SK-N-SH (cell line): ENCODE results near the gene APOO. TPM values are rescaled to one million over a fixed set of nuclear protein-coding genes. Genes with fewer than 3 reads are reported as not detected.

Experiments
- CTCF ChIA-PET: fragments of 300-600, 350-600 bp; formaldehyde crosslinking; extraction: SDS; loops from one replicate; lab custom pipeline; 2021; lab: Yijun Ruan, JAX
- POLR2A ChIA-PET: fragments of 350-600 bp; sonication (Branson Sonifier 250); formaldehyde crosslinking; extraction: SDS; loops from one replicate; lab custom pipeline; 2020; ENCODE audit warnings: antibody characterized with exemption, inconsistent platforms; lab: Yijun Ruan, JAX
- DNase-seq: peaks from one replicate; pipeline ENCODE4 v3.0.0; 2012
- H2AFZ ChIP-seq: fragments of 200-600 bp; sonication (generic); 2 replicates; pipeline ENCODE4 v1.8.1; 2016; ENCODE audit warnings: antibody characterized with exemption, mild to moderate bottlenecking, low read depth
- H3F3A ChIP-seq: fragments of 200-600 bp; sonication (generic); replicated peaks from 2 replicates; pipeline ENCODE3; 2016; ENCODE audit warnings: antibody characterized with exemption, mild to moderate bottlenecking; ENCODE audit not compliant: insufficient read depth
- H3K27ac ChIP-seq, 2 experiments: fragments of 200-500 bp in 1 of 2; fragments of 200-600 bp in 1 of 2; sonication (Bioruptor generic) in 1 of 2; sonication (generic), shearing (Covaris generic) in 1 of 2; 2 replicates each; pipeline versions ENCODE4 v1.5.1 to v1.6.1; 2014 to 2016; ENCODE audit warnings: low read depth in 2 of 2, inconsistent platforms in 1 of 2, low read length in 1 of 2, mild to moderate bottlenecking in 1 of 2, mixed read lengths in 1 of 2
- H3K27me3 ChIP-seq: fragments of 200-600 bp; sonication (generic), shearing (Covaris generic); 2 replicates; pipeline ENCODE4 v1.6.1; 2016; ENCODE audit warnings: mixed run types; ENCODE audit not compliant: insufficient read depth
- H3K36me3 ChIP-seq, 2 experiments: fragments of 200-500 bp in 1 of 2; fragments of 200-600 bp in 1 of 2; sonication (Bioruptor generic) in 1 of 2; sonication (generic) in 1 of 2; replicated peaks in 1 of 2; 2 replicates each; pipeline versions ENCODE3 to v1.5.1; 2014 to 2016; ENCODE audit warnings: low read length in 1 of 2, mild to moderate bottlenecking in 1 of 2; ENCODE audit not compliant: insufficient read depth in 2 of 2, control insufficient read depth in 1 of 2
- H3K4me1 ChIP-seq, 2 experiments: fragments of 200-500 bp in 1 of 2; fragments of 200-600 bp in 1 of 2; sonication (Bioruptor generic) in 1 of 2; sonication (generic), shearing (Covaris generic) in 1 of 2; 2 replicates each; pipeline versions ENCODE4 v1.5.1 to v1.6.1; 2014 to 2016; ENCODE audit warnings: low read depth in 1 of 2, low read length in 1 of 2, mixed run types in 1 of 2; ENCODE audit not compliant: insufficient read depth in 2 of 2, control insufficient read depth in 1 of 2
- H3K4me2 ChIP-seq: fragments of 200-600 bp; sonication (generic), shearing (Covaris generic); 2 replicates; pipeline ENCODE4 v1.6.1; 2017; ENCODE audit warnings: mixed run types
- H3K4me3 ChIP-seq, 2 experiments: fragments of 200-500 bp in 1 of 2; fragments of 200-600 bp in 1 of 2; sonication (Bioruptor generic) in 1 of 2; sonication (generic), shearing (Covaris generic) in 1 of 2; 2 replicates each; pipeline versions ENCODE4 v1.5.1 to v1.8.1; 2014 to 2016; ENCODE audit warnings: low read depth in 2 of 2, inconsistent platforms in 1 of 2, low read length in 1 of 2, mild to moderate bottlenecking in 1 of 2, mixed read lengths in 1 of 2, moderate library complexity in 1 of 2
- H3K79me2 ChIP-seq: fragments of 200-600 bp; sonication (generic); 2 replicates; pipeline ENCODE4 v1.8.1; 2017; ENCODE audit warnings: mild to moderate bottlenecking; ENCODE audit not compliant: insufficient read depth
- H3K9ac ChIP-seq: fragments of 200-600 bp; sonication (generic); 2 replicates; pipeline ENCODE4 v1.6.1; 2017; ENCODE audit warnings: mixed run types
- H3K9me2 ChIP-seq: fragments of 200-600 bp; sonication (generic); 2 replicates; pipeline ENCODE4 v1.6.1; 2017; ENCODE audit warnings: mixed run types
- H3K9me3 ChIP-seq: fragments of 200-600 bp; sonication (generic); 2 replicates; pipeline ENCODE4 v1.6.1; 2017; ENCODE audit warnings: mixed run types, mild to moderate bottlenecking, moderate library complexity
- H4K20me1 ChIP-seq: fragments of 200-600 bp; sonication (generic); 2 replicates; pipeline ENCODE4 v1.6.1; 2017; ENCODE audit warnings: mild to moderate bottlenecking, mixed run types; ENCODE audit not compliant: insufficient read depth
- CHD2 ChIP-seq: fragments of 150-350 bp; IDR thresholded peaks from 2 replicates; pipeline ENCODE4 v1.6.1; 2018; ENCODE audit warnings: low read length; ENCODE audit not compliant: partially characterized antibody
- ELF1 ChIP-seq: IDR thresholded peaks from 2 replicates; pipeline ENCODE4 v1.4.0; 2012
- EP300 ChIP-seq, 2 experiments: IDR thresholded peaks; 2 replicates each; pipeline versions ENCODE4 v1.4.0 to v1.6.1; 2012; ENCODE audit warnings: borderline replicate concordance in 1 of 2, low read depth in 1 of 2, low read length in 1 of 2
- FOXJ3 ChIP-seq: sonication (generic); formaldehyde crosslinking; IDR thresholded peaks from 2 replicates; pipeline ENCODE4 v1.5.1; 2020; ENCODE audit warnings: mild to moderate bottlenecking, missing genetic modification reagents
- GABPA ChIP-seq: IDR thresholded peaks from 2 replicates; pipeline ENCODE4 v1.4.0; 2012; ENCODE audit warnings: low read depth, mild to moderate bottlenecking
- GATA2 ChIP-seq: sonication (generic); formaldehyde crosslinking; IDR thresholded peaks from 2 replicates; pipeline ENCODE4 v1.5.0; 2020; ENCODE audit warnings: mild to moderate bottlenecking, missing genetic modification reagents
- JUND ChIP-seq: IDR thresholded peaks from 2 replicates; pipeline ENCODE4 v1.4.0; 2012
- MAX ChIP-seq: IDR thresholded peaks from 2 replicates; pipeline ENCODE4 v1.4.0; 2012; ENCODE audit warnings: low read depth
- MEF2A ChIP-seq: IDR thresholded peaks from 2 replicates; pipeline ENCODE4 v1.4.0; 2012; ENCODE audit warnings: low read depth, borderline replicate concordance
- MXI1 ChIP-seq: IDR thresholded peaks from 2 replicates; pipeline ENCODE4 v1.6.1; 2012; ENCODE audit warnings: mild to moderate bottlenecking, low read depth, low read length, improper control_type of control experiment
- NFIC ChIP-seq: IDR thresholded peaks from 2 replicates; pipeline ENCODE4 v1.4.0; 2012; ENCODE audit warnings: borderline replicate concordance
- RAD21 ChIP-seq: IDR thresholded peaks from 2 replicates; pipeline ENCODE4 v1.6.1; 2012; ENCODE audit warnings: mild to moderate bottlenecking, low read length
- REST ChIP-seq: IDR thresholded peaks from 2 replicates; pipeline ENCODE4 v1.6.1; 2012; ENCODE audit warnings: mild to moderate bottlenecking, low read depth, low read length, moderate library complexity
- RXRA ChIP-seq: IDR thresholded peaks from 2 replicates; pipeline ENCODE4 v1.4.0; 2012; ENCODE audit warnings: low read depth, mild to moderate bottlenecking, borderline replicate concordance
- SIN3A ChIP-seq: IDR thresholded peaks from 2 replicates; pipeline ENCODE4 v1.6.1; 2012; ENCODE audit warnings: low read depth, mild to moderate bottlenecking, low read length, moderate library complexity, borderline replicate concordance
- TAF1 ChIP-seq: IDR thresholded peaks from 2 replicates; pipeline ENCODE4 v1.6.1; 2012; ENCODE audit warnings: low read depth, mild to moderate bottlenecking, low read length, moderate library complexity, borderline replicate concordance
- YY1 ChIP-seq: IDR thresholded peaks from 2 replicates; pipeline ENCODE4 v1.4.0; 2012; ENCODE audit warnings: low read depth, mild to moderate bottlenecking
- WGBS: methylation state at CpG from one replicate; pipeline ENCODE4 v1.1.6; 2017; ENCODE audit warnings: low lambda C conversion rate; 5-methylcytosine and 5-hydroxymethylcytosine counted together
- polyA plus RNA-seq, 3 experiments: library from polyadenylated mRNA; depleted of rRNA; stranded (reverse); fragments of >200 nt; gene quantifications; 2 replicates each; pipeline ENCODE4 v1.2.3, GENCODE V29; 2012
- TF ChIP-seq, protein P1 (sequence below): IDR thresholded peaks from 2 replicates; pipeline ENCODE4; 2012
- TF ChIP-seq, protein P2 (sequence below): fragments of 150-350 bp; IDR thresholded peaks from 2 replicates; pipeline ENCODE4 v1.6.1; 2016; ENCODE audit warnings: mild to moderate bottlenecking, low read depth, low read length
- TF ChIP-seq, protein P3 (sequence below): fragments of 200-600 bp; sonication (generic); IDR thresholded peaks from 2 replicates; pipeline ENCODE4 v1.6.1; 2017; ENCODE audit warnings: antibody characterized with exemption, mild to moderate bottlenecking, moderate library complexity

The APOO gene
- polyA plus RNA-seq, 1 of the 3 experiments (the other 2 are of a cell fraction) = 22.0 TPM

DNA sequence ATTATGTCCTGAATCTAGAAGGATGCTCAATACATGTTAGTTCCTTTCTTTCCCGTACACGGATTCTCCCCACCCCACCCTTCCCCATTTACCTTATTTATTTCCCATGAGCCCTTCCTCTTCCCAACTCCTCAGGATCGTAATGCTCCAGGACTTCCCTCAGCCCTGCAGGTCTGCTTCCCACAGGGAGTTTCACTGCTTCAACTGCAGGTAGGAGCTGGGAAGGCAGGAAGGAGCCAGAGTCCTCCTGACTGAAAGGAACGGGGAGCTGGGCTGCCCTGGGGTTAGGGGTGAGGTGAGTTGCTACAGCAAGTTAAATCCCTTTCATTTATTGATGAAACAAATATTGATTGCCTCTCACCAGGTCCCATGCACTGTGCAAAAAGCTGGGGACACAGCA lies 91.6 kb downstream of the APOO start:
- POLR2A ChIA-PET = no interaction called here
- Histone ChIP-seq H3K36me3 (no peaks in the 10 kb centered on the region), H3K27me3 (no peaks in the 10 kb centered on the region), H3K9me3 (no peaks in the 10 kb centered on the region), H3K9me2 (no peaks in the 10 kb centered on the region), H3F3A (no peaks in the 10 kb centered on the region), H3K27ac (no peak overlapping the region), H3K79me2 (no peaks in the 10 kb centered on the region), H3K4me3 (no peak overlapping the region), H3K9ac (no peak overlapping the region), H3K4me2 (no peak overlapping the region), H3K4me1 (no peaks in the 10 kb centered on the region), H4K20me1 (no peaks in the 10 kb centered on the region)
- no peak for DNase-seq
- 51% methylated on average over 4 of the region's 4 CpGs for whole genome bisulfite sequencing
- CTCF ChIA-PET = interaction anchor here (0.8 kb wide), 1 partner anchor 33 kb away, joined by 4 read pairs; the partner anchor contains the start of gene SAT1
- TF ChIP-seq YY1 = no peak
- TF ChIP-seq, protein P1, sequence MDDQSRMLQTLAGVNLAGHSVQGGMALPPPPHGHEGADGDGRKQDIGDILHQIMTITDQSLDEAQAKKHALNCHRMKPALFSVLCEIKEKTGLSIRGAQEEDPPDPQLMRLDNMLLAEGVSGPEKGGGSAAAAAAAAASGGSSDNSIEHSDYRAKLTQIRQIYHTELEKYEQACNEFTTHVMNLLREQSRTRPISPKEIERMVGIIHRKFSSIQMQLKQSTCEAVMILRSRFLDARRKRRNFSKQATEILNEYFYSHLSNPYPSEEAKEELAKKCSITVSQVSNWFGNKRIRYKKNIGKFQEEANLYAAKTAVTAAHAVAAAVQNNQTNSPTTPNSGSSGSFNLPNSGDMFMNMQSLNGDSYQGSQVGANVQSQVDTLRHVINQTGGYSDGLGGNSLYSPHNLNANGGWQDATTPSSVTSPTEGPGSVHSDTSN = no peak
- TF ChIP-seq CHD2 = no peak
- no peak for TF ChIP-seq JUND
- TF ChIP-seq, protein P2, sequence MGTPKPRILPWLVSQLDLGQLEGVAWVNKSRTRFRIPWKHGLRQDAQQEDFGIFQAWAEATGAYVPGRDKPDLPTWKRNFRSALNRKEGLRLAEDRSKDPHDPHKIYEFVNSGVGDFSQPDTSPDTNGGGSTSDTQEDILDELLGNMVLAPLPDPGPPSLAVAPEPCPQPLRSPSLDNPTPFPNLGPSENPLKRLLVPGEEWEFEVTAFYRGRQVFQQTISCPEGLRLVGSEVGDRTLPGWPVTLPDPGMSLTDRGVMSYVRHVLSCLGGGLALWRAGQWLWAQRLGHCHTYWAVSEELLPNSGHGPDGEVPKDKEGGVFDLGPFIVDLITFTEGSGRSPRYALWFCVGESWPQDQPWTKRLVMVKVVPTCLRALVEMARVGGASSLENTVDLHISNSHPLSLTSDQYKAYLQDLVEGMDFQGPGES = no peak
- no peak for TF ChIP-seq MAX
- TF ChIP-seq SIN3A = no peak
- no peak for TF ChIP-seq FOXJ3 (CRISPR knock-in tag)
- no peak for TF ChIP-seq RAD21
- TF ChIP-seq NFIC = no peak
- no peak for TF ChIP-seq GATA2 (CRISPR knock-in tag)
- no peak for TF ChIP-seq MEF2A
- no peak for TF ChIP-seq EP300 (IDR thresholded peaks at IDR 0.05; ENCODE audit: borderline replicate concordance in 1 of 2, low read depth in 1 of 2, low read length in 1 of 2)
- TF ChIP-seq MXI1 = no peak
- TF ChIP-seq, all 33 proteins: peak for 0
- H2AFZ ChIP-seq = no peak overlapping the region

GRCh38 chrX:23815376-23815775 lies 92.4 kb downstream of the APOO start:
- Histone ChIP-seq H4K20me1 (no peaks in the 10 kb centered on the region), H3K36me3 (no peaks in the 10 kb centered on the region), H3K9me2 (no peaks in the 10 kb centered on the region), H3K4me2 (no peak overlapping the region), H2AFZ (no peak overlapping the region), H3K9ac (no peak overlapping the region), H3K9me3 (no peaks in the 10 kb centered on the region), H3K4me3 (no peak overlapping the region), H3K27ac (no peak overlapping the region), H3F3A (no peaks in the 10 kb centered on the region), H3K79me2 (no peaks in the 10 kb centered on the region), H3K4me1 (no peaks in the 10 kb centered on the region), H3K27me3 (no peaks in the 10 kb centered on the region)
- no peak for DNase-seq
- ChIA-PET CTCF (no interaction called here), POLR2A (no interaction called here)
- whole genome bisulfite sequencing = 67% methylated on average over 7 of the region's 7 CpGs
- TF ChIP-seq MXI1 (no peak), TAF1 (no peak), CHD2 (no peak), ELF1 (no peak), RXRA (no peak), GABPA (no peak), EP300 (IDR thresholded peaks at IDR 0.05; ENCODE audit: borderline replicate concordance in 1 of 2, low read depth in 1 of 2, low read length in 1 of 2) (no peak), JUND (no peak), REST (no peak), MEF2A (no peak)
- TF ChIP-seq, protein P3, sequence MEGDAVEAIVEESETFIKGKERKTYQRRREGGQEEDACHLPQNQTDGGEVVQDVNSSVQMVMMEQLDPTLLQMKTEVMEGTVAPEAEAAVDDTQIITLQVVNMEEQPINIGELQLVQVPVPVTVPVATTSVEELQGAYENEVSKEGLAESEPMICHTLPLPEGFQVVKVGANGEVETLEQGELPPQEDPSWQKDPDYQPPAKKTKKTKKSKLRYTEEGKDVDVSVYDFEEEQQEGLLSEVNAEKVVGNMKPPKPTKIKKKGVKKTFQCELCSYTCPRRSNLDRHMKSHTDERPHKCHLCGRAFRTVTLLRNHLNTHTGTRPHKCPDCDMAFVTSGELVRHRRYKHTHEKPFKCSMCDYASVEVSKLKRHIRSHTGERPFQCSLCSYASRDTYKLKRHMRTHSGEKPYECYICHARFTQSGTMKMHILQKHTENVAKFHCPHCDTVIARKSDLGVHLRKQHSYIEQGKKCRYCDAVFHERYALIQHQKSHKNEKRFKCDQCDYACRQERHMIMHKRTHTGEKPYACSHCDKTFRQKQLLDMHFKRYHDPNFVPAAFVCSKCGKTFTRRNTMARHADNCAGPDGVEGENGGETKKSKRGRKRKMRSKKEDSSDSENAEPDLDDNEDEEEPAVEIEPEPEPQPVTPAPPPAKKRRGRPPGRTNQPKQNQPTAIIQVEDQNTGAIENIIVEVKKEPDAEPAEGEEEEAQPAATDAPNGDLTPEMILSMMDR = no peak
- TF ChIP-seq, protein P1 = no peak
